Keratinocyte (primary cell): ENCODE results near the gene MAGI1.

ENCODE experiments used
- CTCF ChIP-seq, 3 experiments: IDR thresholded peaks in 1 of 3; conservative IDR thresholded peaks in 1 of 3; optimal IDR thresholded peaks in 1 of 3; 2 replicates in 2 of 3; 3 replicates in 1 of 3; pipeline versions ENCODE3 to v1.5.1; 2011; ENCODE audit warnings: low read length in 3 of 3, mild to moderate bottlenecking in 3 of 3, moderate library complexity in 2 of 3, control low read depth in 1 of 3, inconsistent platforms in 1 of 3; ENCODE audit not compliant: insufficient read depth in 2 of 3; ENCODE audit errors: extremely low read depth in 1 of 3
- EZH2 ChIP-seq: IDR thresholded peaks from one replicate; pipeline ENCODE4 v1.6.1; 2012; ENCODE audit warnings: inconsistent platforms, mild to moderate bottlenecking, low read length, moderate library complexity

GRCh38 chr3:65550137-65550536 is 488.6 kb downstream of the MAGI1 start:
- TF ChIP-seq CTCF (optimal IDR thresholded peaks at IDR 0.05 in 1 of 3, IDR thresholded peaks at IDR 0.05 in 1 of 3, conservative IDR thresholded peaks at IDR 0.05 in 1 of 3; ENCODE audit: extremely low read depth in 1 of 3, insufficient read depth in 2 of 3, low read length in 3 of 3) (no peak), EZH2 (no peak)
